SKM-1 (cell line): ENCODE measurements around the gene FAM110D.

ENCODE experiments used
- DNase-seq: peaks from one replicate; lab custom pipeline; 2025; ENCODE audit not compliant: unreplicated experiment; lab: John Stamatoyannopoulos, UW

The FAM110D gene

DNA sequence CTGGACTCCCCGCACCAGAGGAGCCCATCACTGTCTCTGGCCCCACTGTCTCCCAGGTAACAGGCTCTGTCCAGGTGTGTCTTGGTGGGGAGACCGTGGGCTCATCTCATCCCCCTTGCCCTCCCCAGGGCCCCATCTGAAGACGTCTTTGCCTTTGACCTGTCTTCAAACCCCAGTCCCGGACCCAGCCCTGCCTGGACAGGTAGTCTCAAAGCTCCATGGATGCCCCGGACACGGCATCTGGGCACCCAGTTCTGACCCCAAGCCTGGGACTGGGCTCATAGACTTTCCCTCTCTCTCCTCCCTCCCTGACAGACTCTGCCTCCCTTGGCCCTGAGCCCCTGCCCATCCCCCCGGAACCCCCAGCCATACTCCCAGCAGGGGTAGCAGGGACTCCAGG is 25.2 kb downstream of the FAM110D start:
- DNase-seq = no peak

DNA sequence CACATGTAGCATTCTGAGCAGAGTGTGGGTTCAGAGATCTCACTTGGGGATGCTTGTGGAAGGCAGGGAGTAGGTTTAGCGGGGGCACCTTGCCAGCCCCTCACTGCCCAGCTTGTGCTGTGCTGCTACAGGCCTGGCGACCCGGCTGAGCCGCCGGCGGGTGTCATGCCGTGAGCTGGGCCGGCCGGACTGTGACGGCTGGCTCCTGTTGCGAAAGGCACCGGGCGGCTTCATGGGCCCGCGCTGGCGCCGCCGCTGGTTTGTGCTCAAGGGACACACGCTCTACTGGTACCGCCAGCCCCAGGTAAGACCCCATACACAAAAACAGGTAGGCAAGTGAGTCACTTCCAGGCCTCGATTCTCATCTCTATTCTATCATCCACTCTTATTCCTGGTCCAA is 26.0 kb downstream of the FAM110D start:
- no peak for DNase-seq

DNA sequence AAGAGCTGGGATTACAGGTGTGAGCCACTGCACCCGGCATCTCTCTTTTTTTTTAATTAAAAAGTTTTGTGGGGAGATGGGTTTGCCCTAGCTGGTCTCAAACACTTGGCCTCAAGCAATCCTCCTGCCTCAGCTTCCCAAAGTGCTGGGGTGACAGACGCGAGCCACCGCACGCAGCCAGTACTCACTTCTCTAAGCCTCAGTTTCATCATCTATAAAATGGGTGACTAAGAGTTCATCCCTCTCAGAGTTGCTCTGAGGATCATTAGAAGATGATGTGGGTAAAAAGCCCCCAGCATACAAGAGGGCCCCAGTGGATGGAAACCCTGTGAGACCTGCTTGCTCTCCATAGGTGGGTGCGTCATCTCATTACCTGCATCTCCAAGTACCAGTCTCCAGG is 29.0 kb downstream of the FAM110D start:
- no peak for DNase-seq

DNA sequence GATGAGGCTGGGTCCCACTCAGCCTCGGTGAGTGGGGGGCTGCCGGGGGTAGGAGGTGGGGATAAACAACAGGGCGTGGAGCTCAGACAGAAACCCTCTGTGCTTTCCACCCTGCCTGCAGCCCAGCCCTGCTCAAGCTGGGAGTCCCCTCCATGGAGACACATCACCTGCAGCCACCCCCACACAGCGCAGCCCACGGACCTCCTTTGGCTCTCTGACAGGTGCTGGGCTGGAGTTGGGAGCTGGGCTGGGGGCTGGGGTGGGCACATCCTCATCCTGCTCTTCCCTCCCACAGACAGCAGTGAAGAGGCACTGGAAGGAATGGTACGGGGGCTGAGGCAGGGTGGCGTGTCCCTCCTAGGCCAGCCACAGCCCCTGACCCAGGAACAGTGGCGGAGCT is 29.6 kb downstream of the FAM110D start:
- DNase-seq = no peak

DNA sequence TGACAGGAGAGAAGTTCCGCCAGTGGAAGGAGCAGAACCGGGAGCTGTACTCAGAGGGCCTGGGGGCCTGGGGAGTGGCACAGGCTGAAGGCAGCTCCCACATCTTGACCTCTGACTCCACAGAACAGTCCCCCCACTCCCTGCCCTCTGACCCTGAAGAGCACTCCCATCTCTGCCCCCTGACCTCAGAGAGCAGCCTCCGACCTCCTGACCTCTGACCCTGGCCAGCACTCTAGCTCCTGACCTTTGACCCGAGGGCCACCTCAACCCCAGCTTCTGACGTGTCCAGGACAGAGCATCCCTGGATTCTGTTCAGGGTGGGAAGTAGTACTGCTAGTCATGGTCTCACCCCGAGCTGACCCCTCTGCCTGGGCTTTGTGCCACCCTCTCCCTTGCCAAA is 30.5 kb downstream of the FAM110D start:
- no peak for DNase-seq

DNA sequence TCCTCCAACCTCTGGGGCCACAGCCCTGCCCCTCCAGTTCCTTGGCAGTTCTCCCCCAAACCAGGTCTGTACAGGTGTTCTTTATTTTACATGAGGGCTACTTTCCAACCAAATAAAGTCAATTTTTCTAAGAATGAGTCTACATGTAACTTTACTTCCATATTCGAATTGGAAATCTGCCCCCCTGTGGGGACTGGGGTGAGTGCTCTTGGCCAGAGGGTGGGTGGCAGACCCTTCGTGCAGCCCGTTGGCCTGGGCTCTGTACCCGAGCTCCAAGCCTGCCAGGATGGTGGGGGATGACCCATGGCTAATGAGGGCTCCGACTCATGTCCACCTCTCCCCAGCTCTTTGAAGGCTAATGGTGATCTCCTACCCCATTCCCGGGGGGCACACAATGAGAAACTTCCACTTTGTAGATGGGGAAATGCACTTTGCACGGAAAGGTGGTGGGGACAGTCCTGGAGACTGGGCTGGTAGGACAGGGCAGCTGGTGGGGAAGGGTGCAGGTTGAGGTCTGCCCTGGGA is 30.9 kb downstream of the FAM110D start:
- no peak for DNase-seq

DNA sequence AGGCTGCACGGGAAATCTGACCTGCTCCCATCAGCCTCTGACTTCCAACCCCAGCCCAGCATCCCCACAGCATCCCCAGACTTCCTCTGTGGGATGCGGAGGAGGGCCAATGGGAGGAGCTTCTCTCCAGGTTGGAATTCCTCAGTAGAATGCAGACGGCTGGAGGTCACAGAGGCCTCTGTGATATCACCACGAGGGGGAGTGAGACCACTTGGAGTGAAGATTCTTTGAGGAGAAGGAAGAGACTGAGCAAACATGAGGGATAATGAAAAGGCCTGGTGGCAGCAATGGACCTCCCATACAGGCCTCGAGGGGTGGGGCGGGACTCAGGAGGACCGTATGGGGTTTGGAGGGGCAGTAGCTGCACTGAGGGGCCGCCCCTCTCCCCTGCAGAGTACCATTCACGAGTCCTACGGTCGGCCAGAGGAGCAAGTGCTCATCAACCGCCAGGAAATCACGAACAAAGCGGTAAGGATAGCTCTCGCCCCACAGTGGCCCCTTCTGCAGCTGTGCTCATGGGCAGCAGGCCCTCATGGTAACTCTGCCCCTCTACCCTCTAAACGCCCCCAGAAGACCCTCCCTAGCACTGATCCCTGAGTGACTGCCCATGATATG is 31.6 kb downstream of the FAM110D start, which contains the start of gene CATSPER4:
Gene CATSPER4 (plus strand): TSS at position 230 of the 615 bp plus-strand sequence. CDS start 26 bp downstream, at position 256.
- DNase-seq = no peak

DNA sequence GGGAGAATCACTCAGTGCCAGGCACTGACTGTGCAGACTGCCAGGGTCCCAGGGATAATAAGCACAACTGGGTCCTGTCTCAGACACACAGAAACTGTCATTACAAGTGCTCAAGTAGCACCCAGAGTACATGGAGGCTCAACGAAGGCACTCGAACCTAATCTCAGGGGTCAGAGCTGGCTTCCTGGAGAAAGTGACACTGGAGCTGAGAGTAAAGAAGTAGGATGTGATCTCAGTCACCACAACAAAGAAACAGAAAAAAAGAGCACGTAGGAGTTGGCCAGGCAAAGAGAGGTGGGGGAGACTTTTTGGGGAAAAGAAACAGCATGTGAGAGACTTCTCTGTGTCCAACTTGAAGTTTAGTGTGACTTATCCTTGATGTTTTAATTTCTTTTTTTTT is 32.9 kb downstream of the FAM110D start:
- no peak for DNase-seq

DNA sequence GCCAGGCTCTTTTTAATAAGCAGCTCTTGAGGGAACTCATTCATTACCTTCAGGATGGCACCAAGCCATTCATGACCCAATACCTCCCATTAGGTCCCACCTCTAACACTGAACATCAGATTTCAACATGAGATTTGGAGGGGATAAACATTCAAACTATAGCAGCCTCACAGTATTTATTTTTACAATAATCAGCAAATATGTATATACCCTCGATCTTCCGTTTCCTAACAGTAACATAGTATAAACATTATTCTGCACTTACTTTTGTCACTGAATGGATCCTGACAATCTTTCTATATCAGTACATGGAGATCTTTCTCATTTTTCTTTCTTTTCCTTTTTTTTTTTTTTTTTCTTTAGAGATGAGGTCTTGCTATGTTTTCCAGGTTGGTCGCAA is 36.9 kb downstream of the FAM110D start:
- no peak for DNase-seq

DNA sequence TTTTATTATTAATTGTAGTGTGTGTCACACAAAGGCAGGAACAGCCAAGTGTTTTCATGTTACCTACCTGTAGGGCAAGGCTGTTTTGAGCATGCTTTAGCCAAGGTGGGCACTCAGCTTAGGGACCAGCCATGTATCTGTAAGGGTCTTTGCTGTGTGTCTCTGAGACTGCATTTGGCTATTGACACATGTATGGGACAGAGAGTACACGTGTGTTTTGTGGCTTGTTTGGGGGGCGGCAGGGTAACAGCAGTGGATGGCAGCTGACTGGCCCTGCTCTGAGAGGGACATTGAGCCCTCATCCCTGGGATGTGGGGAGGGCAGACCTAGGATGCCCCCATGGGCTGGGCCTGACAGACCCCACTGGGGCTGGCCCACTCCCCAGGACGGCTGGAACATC is 38.4 kb downstream of the FAM110D start:
- no peak for DNase-seq

DNA sequence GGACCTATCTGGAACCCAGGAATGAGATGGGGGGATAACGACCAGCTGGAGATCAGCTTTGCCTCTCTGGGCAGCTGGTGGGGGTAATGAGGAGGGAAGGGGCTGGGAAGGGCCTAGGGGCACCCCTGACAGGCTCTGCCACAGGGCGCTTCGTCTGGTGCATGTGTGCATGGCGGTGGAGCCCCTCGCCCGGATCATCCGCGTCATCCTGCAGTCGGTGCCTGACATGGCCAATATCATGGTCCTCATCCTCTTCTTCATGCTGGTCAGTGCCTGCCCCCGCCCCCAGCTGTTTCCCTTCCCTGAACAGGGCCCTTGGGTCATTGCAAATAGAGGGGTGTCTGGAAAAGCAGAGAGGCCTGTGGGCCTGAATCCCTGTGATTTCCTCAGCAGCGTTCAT is 38.9 kb downstream of the FAM110D start:
- no peak for DNase-seq

DNA sequence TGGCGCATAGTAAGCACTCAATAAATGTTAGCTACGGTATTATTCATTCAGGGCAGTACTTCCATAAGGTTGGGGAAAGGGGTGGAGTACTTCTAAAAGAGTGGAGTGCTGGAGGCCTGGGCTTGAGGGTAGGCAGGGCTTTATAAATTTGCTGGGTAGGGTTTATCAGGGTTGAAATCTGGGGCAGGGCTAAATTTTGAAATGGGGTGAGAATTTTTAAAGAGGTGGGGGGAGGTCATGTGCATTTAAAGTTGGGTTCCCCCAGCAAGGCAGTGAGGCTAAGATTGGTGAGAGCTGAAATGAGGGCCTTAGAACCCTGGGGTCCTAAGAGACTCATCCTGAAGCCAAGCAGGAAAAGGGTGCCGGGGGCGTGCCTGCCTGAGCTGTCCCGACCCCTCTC is 41.5 kb downstream of the FAM110D start:
- no peak for DNase-seq

DNA sequence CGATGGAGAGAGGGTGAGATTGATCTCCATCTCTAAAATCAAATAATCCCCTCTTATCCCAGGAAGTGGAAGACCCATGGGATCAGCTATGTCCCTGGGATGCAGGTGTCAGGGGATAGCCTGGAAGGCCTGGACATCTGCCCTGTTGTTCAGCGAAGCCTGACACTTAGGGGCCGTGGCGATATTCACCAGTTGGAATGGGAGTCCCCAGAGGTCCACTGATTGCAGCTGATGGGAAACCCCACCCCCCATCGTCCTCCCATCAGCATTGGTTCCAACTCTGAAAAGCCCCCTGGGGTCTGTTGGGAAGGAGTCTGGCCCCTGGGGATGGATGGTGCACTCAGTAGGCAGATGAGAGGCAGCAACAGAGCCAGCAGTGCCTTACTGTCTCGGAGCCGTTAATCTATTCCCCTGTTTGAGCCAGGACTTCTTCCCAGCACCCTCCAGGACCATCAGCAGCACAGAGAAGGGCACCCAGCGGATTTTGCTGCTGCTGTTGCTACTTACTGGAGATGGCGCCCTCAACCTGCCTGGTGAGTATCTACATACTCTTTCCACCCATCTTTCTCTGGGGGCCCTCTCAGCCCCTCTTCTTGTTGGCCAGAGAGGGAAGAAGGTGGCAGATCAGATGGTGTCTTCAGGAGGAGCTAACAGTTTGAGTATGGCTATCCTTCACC is 44.9 kb downstream of the FAM110D start:
- no peak for DNase-seq

DNA sequence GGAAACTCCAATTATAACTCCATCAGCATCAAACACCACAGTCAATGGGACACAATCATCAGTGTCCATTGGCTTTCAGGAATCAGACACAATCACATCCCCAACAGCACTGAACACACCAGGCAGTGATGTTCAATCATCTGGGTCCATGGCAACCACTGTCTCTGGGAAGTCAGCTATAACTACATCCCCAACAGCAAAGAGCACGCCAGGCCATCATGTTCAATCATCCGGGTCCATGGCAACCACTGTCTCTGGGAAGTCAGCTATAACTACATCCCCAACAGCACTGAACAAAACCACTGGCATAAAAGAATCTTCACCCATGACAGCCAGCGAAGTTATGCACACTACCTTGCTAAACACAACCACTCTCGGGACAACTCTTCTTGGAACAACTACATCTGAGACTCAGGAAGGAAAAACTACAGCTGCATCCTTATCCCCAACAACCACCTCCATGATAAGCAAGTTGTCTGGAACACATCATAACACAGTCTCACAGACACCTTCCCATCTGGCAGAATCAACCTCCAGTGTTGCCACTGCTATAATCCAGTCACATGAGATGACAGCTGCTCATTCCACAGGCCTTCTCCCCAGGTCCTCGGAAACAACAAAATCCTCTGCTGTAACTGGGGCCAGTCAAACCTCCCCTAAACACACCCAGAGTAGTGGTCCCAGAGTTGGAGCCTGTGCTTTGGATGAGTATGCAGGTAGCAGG is 51.4 kb downstream of the FAM110D start:
- no peak for DNase-seq

DNA sequence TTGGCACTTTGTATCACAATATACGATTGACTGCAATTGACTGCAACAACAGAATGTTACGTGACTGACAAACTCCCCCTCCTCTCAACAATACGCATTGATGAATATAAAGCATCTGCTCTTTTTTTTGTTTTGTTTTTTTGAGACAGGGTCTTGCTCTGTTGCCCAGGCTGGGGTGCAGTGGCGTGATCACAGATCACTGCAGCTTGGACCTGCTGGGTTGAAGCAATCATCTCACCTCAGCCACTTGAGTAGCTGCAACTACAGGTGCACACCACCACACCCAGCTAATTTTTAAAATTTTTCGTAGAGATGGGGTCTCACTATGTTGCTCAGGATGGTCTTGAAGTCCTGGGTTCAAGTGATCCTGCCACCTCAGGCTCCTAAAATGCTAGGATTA is 53.8 kb downstream of the FAM110D start:
- DNase-seq = no peak

DNA sequence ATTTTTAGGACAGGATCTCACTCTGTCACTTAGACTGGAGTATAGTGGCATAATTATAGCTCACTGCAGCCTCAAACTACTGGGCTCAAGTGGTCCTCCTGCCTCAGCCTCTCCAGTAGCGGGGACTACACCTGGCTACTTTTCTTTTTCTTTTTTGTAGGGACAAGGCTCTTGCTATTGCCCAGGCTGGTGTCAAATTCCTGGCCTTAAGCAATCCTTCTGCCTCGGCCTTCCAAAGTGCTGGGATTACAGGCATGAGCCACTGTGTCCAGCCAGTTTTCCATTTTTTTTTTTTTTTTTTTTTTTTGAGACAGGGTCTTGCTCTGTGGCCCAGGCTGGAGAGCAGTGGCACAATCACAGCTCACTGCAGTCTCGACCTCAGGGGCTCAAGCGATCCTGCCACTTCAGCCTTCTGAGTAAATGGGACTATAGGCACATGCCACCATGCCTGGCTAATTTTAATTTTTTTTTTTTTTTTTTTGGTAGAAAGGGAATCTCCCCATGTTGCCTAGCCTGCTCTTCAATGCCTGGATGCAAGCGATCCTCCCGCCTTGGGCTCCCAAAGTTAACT is 54.5 kb downstream of the FAM110D start:
- no peak for DNase-seq
